CD4-positive, CD25-positive, alpha-beta regulatory T cell (primary cell): ENCODE results near the gene STIM2. TPM values are rescaled to one million over a fixed set of nuclear protein-coding genes. Genes with fewer than 3 reads are reported as not detected.

Experiments
- ATAC-seq, 2 donors: fragments of 150-1000 bp; cut with Tn5 transposase; one replicate each; pipeline ENCODE4 v1.10.0; 2021; ENCODE audit warnings: low read depth in 2 of 2, moderate number of reproducible peaks in 2 of 2, moderate library complexity in 1 of 2
- DNase-seq, 3 donors: peaks; one replicate each; pipeline versions ENCODE4 v3.0.0 to v3.0.0-alpha.2; 2012 to 2022; ENCODE audit warnings: mixed read lengths in 1 of 3
- H3K27ac ChIP-seq: one replicate; pipeline ENCODE4 v1.7.0; 2013; ENCODE audit warnings: mild to moderate bottlenecking, low read length; ENCODE audit not compliant: insufficient read depth, poor library complexity, severe bottlenecking
- H3K27me3 ChIP-seq: one replicate; pipeline ENCODE4 v1.7.0; 2013; ENCODE audit warnings: low read length; ENCODE audit not compliant: control insufficient read depth, insufficient read depth
- H3K36me3 ChIP-seq: one replicate; pipeline ENCODE4 v1.7.0; 2013; ENCODE audit warnings: mild to moderate bottlenecking, low read length, moderate library complexity; ENCODE audit not compliant: control insufficient read depth, insufficient read depth
- H3K4me1 ChIP-seq: 2 replicates; pipeline ENCODE4 v1.7.0; 2013; ENCODE audit warnings: mild to moderate bottlenecking, low read length; ENCODE audit not compliant: insufficient read depth, control insufficient read depth, poor library complexity, severe bottlenecking
- H3K4me3 ChIP-seq: one replicate; pipeline ENCODE4 v1.7.0; 2013; ENCODE audit warnings: low read depth, mild to moderate bottlenecking, low read length, moderate library complexity
- H3K9me3 ChIP-seq, 2 experiments: 1 replicate in 1 of 2; 2 replicates in 1 of 2; pipeline ENCODE4 v1.7.0; 2013; ENCODE audit warnings: low read length in 2 of 2, mild to moderate bottlenecking in 1 of 2, moderate library complexity in 1 of 2; ENCODE audit not compliant: control insufficient read depth in 2 of 2
- H3K27ac Mint-ChIP-seq, 3 donors: one replicate each; pipeline ENCODE4 v1.8.0; 2020 to 2022; ENCODE audit warnings: mild to moderate bottlenecking in 3 of 3, mixed read lengths in 3 of 3, moderate library complexity in 2 of 3
- H3K27me3 Mint-ChIP-seq: one replicate; pipeline ENCODE4 v1.8.0; 2022; ENCODE audit warnings: mild to moderate bottlenecking, mixed read lengths
- H3K36me3 Mint-ChIP-seq: one replicate; pipeline ENCODE4 v1.8.0; 2020; ENCODE audit warnings: mixed read lengths
- H3K4me1 Mint-ChIP-seq, 4 donors: one replicate each; pipeline ENCODE4 v1.8.0; 2020 to 2022; ENCODE audit warnings: mixed read lengths in 4 of 4, mild to moderate bottlenecking in 1 of 4
- H3K4me3 Mint-ChIP-seq, 4 donors: one replicate each; pipeline ENCODE4 v1.8.0; 2020 to 2022; ENCODE audit warnings: mild to moderate bottlenecking in 4 of 4, mixed read lengths in 4 of 4, moderate library complexity in 3 of 4
- H3K9me3 Mint-ChIP-seq, 7 donors: one replicate each; pipeline ENCODE4 v1.8.0; 2020 to 2022; ENCODE audit warnings: mixed read lengths in 7 of 7, mild to moderate bottlenecking in 3 of 7, moderate library complexity in 2 of 7
- polyA plus RNA-seq, 4 donors: library from polyadenylated mRNA; unstranded; fragments of 300-500 nt; fragmentation: Illumina TruSeq; gene quantifications; one replicate each; pipeline ENCODE4 v1.2.3, GENCODE V29; 2021
- total RNA-seq: library from RNA; stranded (reverse); gene quantifications from one replicate; pipeline ENCODE4 v1.2.3, GENCODE V29; 2022

STIM2 gene
- total and polyA plus RNA-seq, 5 donors from 2014 or later: 20.2 to 83.4 (median 24.5) TPM

- Mint-ChIP-seq H3K4me1 (peaks cover 10 to 25% (median 20%) of the 10 kb centered on the region in 4 donors), H3K27ac (no peak overlapping the region), H3K27me3 (no peaks in the 10 kb centered on the region), H3K36me3 (peaks cover 8% of the 10 kb centered on the region), H3K4me3 (no peak overlapping the region), H3K9me3 (no peaks in the 10 kb centered on the region)
- H3K9me3 ChIP-seq: no peaks in the 10 kb centered on the region
- no peak overlapping the region for H3K4me3 ChIP-seq
- no peak for DNase-seq
- peaks cover 13% of the 10 kb centered on the region for H3K4me1 ChIP-seq
- ATAC-seq: no peak
- peaks cover 9% of the 10 kb centered on the region for H3K36me3 ChIP-seq
- H3K27me3 ChIP-seq: no peaks in the 10 kb centered on the region
- no peak overlapping the region for H3K27ac ChIP-seq
Observed at GRCh38 chr4:26996745-26997144, 136.1 kb downstream of the STIM2 start.

GRCh38 chr4:26999689-27000088, 139.0 kb downstream of the STIM2 start:
- no peak for DNase-seq
- H3K4me1 Mint-ChIP-seq: peaks cover 32 to 50% (median 38%) of the 10 kb centered on the region in 4 donors
- H3K9me3 Mint-ChIP-seq: no peaks in the 10 kb centered on the region
- Histone ChIP-seq H3K4me1 (peaks cover 15% of the 10 kb centered on the region), H3K27ac (no peak overlapping the region), H3K4me3 (no peak overlapping the region), H3K9me3 (no peaks in the 10 kb centered on the region), H3K27me3 (no peaks in the 10 kb centered on the region), H3K36me3 (peaks cover 18% of the 10 kb centered on the region)
- no peak for ATAC-seq
- no peaks in the 10 kb centered on the region for H3K27me3 Mint-ChIP-seq
- peaks cover 14% of the 10 kb centered on the region for H3K36me3 Mint-ChIP-seq
- H3K27ac Mint-ChIP-seq: peak overlapping the region; percentile 14 to 62 (median 45)
- no peak overlapping the region for H3K4me3 Mint-ChIP-seq

- no peak for DNase-seq
- Histone ChIP-seq H3K27ac (no peak overlapping the region), H3K9me3 (no peaks in the 10 kb centered on the region), H3K36me3 (peaks cover 18% of the 10 kb centered on the region), H3K27me3 (no peaks in the 10 kb centered on the region), H3K4me1 (peaks cover 15% of the 10 kb centered on the region), H3K4me3 (no peak overlapping the region)
- Mint-ChIP-seq H3K27ac (no peak overlapping the region), H3K4me1 (peaks cover 33 to 49% (median 39%) of the 10 kb centered on the region in 4 donors), H3K27me3 (no peaks in the 10 kb centered on the region), H3K36me3 (peaks cover 14% of the 10 kb centered on the region), H3K4me3 (no peak overlapping the region), H3K9me3 (no peaks in the 10 kb centered on the region)
- no peak for ATAC-seq
Observed at GRCh38 chr4:27000122-27000521, 139.5 kb downstream of the STIM2 start.

- Mint-ChIP-seq H3K4me3 (no peak overlapping the region), H3K27me3 (no peaks in the 10 kb centered on the region), H3K9me3 (no peaks in the 10 kb centered on the region), H3K36me3 (peaks cover 10% of the 10 kb centered on the region), H3K4me1 (peaks cover 29 to 45% (median 37%) of the 10 kb centered on the region in 4 donors), H3K27ac (peak overlapping the region; percentile 8 to 68 (median 33))
- H3K27ac ChIP-seq: no peak overlapping the region
- H3K4me1 ChIP-seq: peaks cover 15% of the 10 kb centered on the region
- H3K27me3 ChIP-seq: no peaks in the 10 kb centered on the region
- no peak overlapping the region for H3K4me3 ChIP-seq
- DNase-seq: peak in 2 of 3 donors; percentile 10 to 58
- peaks cover 15% of the 10 kb centered on the region for H3K36me3 ChIP-seq
- H3K9me3 ChIP-seq: no peaks in the 10 kb centered on the region
- peak; percentile 60 to 75 for ATAC-seq
Observed at GRCh38 chr4:27000820-27001219, 140.2 kb downstream of the STIM2 start.

GRCh38 chr4:27001398-27002164, 140.9 kb downstream of the STIM2 start:
- Mint-ChIP-seq H3K4me3 (peak overlapping the region in 1 of 4 donors; percentile 26), H3K27me3 (no peaks in the 10 kb centered on the region), H3K9me3 (no peaks in the 10 kb centered on the region), H3K36me3 (peaks cover 7% of the 10 kb centered on the region), H3K27ac (peak overlapping the region; percentile 17 to 85 (median 63)), H3K4me1 (peaks cover 31 to 45% (median 39%) of the 10 kb centered on the region in 4 donors)
- Histone ChIP-seq H3K9me3 (no peaks in the 10 kb centered on the region), H3K27me3 (no peaks in the 10 kb centered on the region), H3K27ac (no peak overlapping the region), H3K36me3 (peaks cover 11% of the 10 kb centered on the region), H3K4me3 (no peak overlapping the region), H3K4me1 (peaks cover 15% of the 10 kb centered on the region)
- ATAC-seq (no peak), DNase-seq (no peak)

- ATAC-seq: no peak
- no peaks in the 10 kb centered on the region for H3K9me3 Mint-ChIP-seq
- peaks cover 7% of the 10 kb centered on the region for H3K36me3 Mint-ChIP-seq
- no peaks in the 10 kb centered on the region for H3K27me3 Mint-ChIP-seq
- H3K4me1 Mint-ChIP-seq: peaks cover 29 to 43% (median 37%) of the 10 kb centered on the region in 4 donors
- H3K27ac Mint-ChIP-seq: peak overlapping the region; percentile 23 to 97 (median 92)
- Histone ChIP-seq H3K27ac (peak overlapping the region; percentile 56), H3K4me3 (peak overlapping the region; percentile 33), H3K4me1 (peaks cover 15% of the 10 kb centered on the region), H3K27me3 (no peaks in the 10 kb centered on the region), H3K36me3 (peaks cover 20% of the 10 kb centered on the region), H3K9me3 (no peaks in the 10 kb centered on the region)
- H3K4me3 Mint-ChIP-seq: peak overlapping the region in 3 of 4 donors; percentile 13 to 58 (median 24)
- peak in 1 of 3 donors; percentile 37 for DNase-seq
Observed at GRCh38 chr4:27003642-27004113, 143.0 kb downstream of the STIM2 start.

- Mint-ChIP-seq H3K36me3 (peaks cover 7% of the 10 kb centered on the region), H3K27me3 (no peaks in the 10 kb centered on the region), H3K27ac (peak overlapping the region in 1 of 3 donors; percentile 31), H3K9me3 (no peaks in the 10 kb centered on the region), H3K4me3 (no peak overlapping the region), H3K4me1 (peaks cover 33 to 48% (median 40%) of the 10 kb centered on the region in 4 donors)
- DNase-seq (no peak), ATAC-seq (no peak)
- H3K27ac ChIP-seq: peak overlapping the region; percentile 25
- H3K4me1 ChIP-seq: peaks cover 15% of the 10 kb centered on the region
- no peaks in the 10 kb centered on the region for H3K27me3 ChIP-seq
- no peak overlapping the region for H3K4me3 ChIP-seq
- H3K36me3 ChIP-seq: peaks cover 27% of the 10 kb centered on the region
- no peaks in the 10 kb centered on the region for H3K9me3 ChIP-seq
Observed at GRCh38 chr4:27005501-27005900, 144.9 kb downstream of the STIM2 start.
